Small intestine (tissue), 7 donors: ENCODE results near the gene PCDHB10. TPM values are rescaled to one million over a fixed set of nuclear protein-coding genes. Genes with fewer than 3 reads are reported as not detected.
"Not testable (repeated sequence)": the region's sequence is repeated elsewhere in the genome, so short reads cannot be mapped to it uniquely, and the experiment has no call there.

Experiments used
- DNase-seq, 2 donors: peaks; one replicate each; pipeline versions ENCODE4 v3.0.0 to v3.0.0-alpha.2; 2013
- FAIRE-seq: peaks from 2 replicates; lab custom pipeline; 2012; peaks lifted over from hg19 to GRCh38; lab: Jason Lieb, UNC
- H3K27ac ChIP-seq, 3 donors: one replicate each; pipeline ENCODE4 v1.5.1; 2013; ENCODE audit warnings: low read length in 2 of 3, mild to moderate bottlenecking in 2 of 3, control low read depth in 1 of 3, inconsistent platforms in 1 of 3, low read depth in 1 of 3, moderate library complexity in 1 of 3
- H3K27me3 ChIP-seq, 3 donors: one replicate each; pipeline ENCODE4 v1.6.1; 2013; ENCODE audit warnings: low read length in 3 of 3, inconsistent platforms in 1 of 3; ENCODE audit not compliant: control insufficient read depth in 3 of 3, insufficient read depth in 3 of 3
- H3K36me3 ChIP-seq, 3 donors: one replicate each; pipeline ENCODE4 v1.6.1; 2013; ENCODE audit warnings: low read length in 3 of 3, inconsistent platforms in 1 of 3, low read depth in 1 of 3, mild to moderate bottlenecking in 1 of 3, moderate library complexity in 1 of 3; ENCODE audit not compliant: control insufficient read depth in 3 of 3, insufficient read depth in 2 of 3
- H3K4me1 ChIP-seq, 3 donors: one replicate each; pipeline ENCODE4 v1.6.1; 2013; ENCODE audit warnings: low read length in 2 of 3, inconsistent platforms in 1 of 3, low read depth in 1 of 3, mild to moderate bottlenecking in 1 of 3, moderate library complexity in 1 of 3; ENCODE audit not compliant: control insufficient read depth in 3 of 3, insufficient read depth in 2 of 3
- H3K4me3 ChIP-seq, 3 donors: one replicate each; pipeline ENCODE4 v1.5.1; 2013; ENCODE audit warnings: low read length in 3 of 3, control low read depth in 1 of 3, inconsistent platforms in 1 of 3, low read depth in 1 of 3, mild to moderate bottlenecking in 1 of 3, moderate library complexity in 1 of 3
- H3K9me3 ChIP-seq, 2 donors: one replicate each; pipeline ENCODE4 v1.6.1; 2013; ENCODE audit warnings: low read depth in 1 of 2, low read length in 1 of 2; ENCODE audit not compliant: control insufficient read depth in 2 of 2, insufficient read depth in 1 of 2
- WGBS, 3 donors: extraction: QIAGEN DNeasy Blood & Tissue Kit; methylation state at CpG; one replicate each; pipeline ENCODE4 v1.1.7; 2013; 5-methylcytosine and 5-hydroxymethylcytosine counted together
- polyA plus RNA-seq, 4 donors: library from polyadenylated mRNA; stranded (reverse) in 3 of 4; unstranded in 1 of 4; fragments of 200-250 nt in 3 of 4; fragments of 120-200 nt in 1 of 4; gene quantifications; one replicate each; pipeline versions ENCODE4 v1.2.1 to v1.2.3, GENCODE V29; 2013
- donor health status: healthy with polysubstance abuse.
- donor health status: control.
- donor health status: control.
- donor health status: Bipolar disorder and iron deficiency.
- donor health status: healthy.

Gene PCDHB10
- polyA plus RNA-seq, 4 donors = 1.1 to 1.3 TPM; not detected in 2

GRCh38 chr5:141215504-141215903, 23.4 kb downstream of the PCDHB10 start:
- not testable (repeated sequence) for H3K36me3 ChIP-seq, FAIRE-seq, DNase-seq, H3K27ac ChIP-seq, H3K4me3 ChIP-seq, H3K4me1 ChIP-seq, H3K27me3 ChIP-seq
- peaks cover 1 to 22% of the 10 kb centered on the region in 2 donors for H3K9me3 ChIP-seq
- whole genome bisulfite sequencing, 3 donors = 43 to 60% (median 59%) methylated on average over 25 to 37 of the region's 40 CpGs

- WGBS, 3 donors = 41 to 65% (median 48%) methylated on average over 5 to 20 of the region's 26 CpGs
- not testable (repeated sequence) for H3K27me3 ChIP-seq, FAIRE-seq
These were observed 23.9 kb downstream of the PCDHB10 start for GRCh38 chr5:141216035-141216434.

GRCh38 chr5:141223112-141223783, 31.1 kb downstream of the PCDHB10 start, which contains the start of gene PCDHB14:
PCDHB14 (plus strand) TSS chr5:141223343; CDS start chr5:141223506, 163 bp downstream.
- H3K4me3 ChIP-seq = peak within 1 kb of the TSS in 1 of 3 donors; percentile 15
- DNase-seq = peak in 1 of 2 donors; percentile 4
- no peak for FAIRE-seq
- no peaks in the 10 kb centered on the region for H3K36me3 ChIP-seq
- H3K9me3 ChIP-seq = peaks cover 0 to 30% of the 10 kb centered on the region in 2 donors
- H3K4me1 ChIP-seq = no peaks in the 10 kb centered on the region
- WGBS, 3 donors = 25 to 34% (median 28%) methylated on average over 15 of the region's 15 CpGs
- no peak within 1 kb of the TSS for H3K27ac ChIP-seq
- no peaks in the 10 kb centered on the region for H3K27me3 ChIP-seq

More at GRCh38 chr5:141216035-141216434, 23.9 kb downstream of the PCDHB10 start:
- DNase-seq, H3K4me1 ChIP-seq, H3K27ac ChIP-seq, H3K4me3 ChIP-seq, H3K36me3 ChIP-seq: not testable (repeated sequence)
- peaks cover 1 to 20% of the 10 kb centered on the region in 2 donors for H3K9me3 ChIP-seq

GRCh38 chr5:141224844-141225243, 32.7 kb downstream of the PCDHB10 start:
- DNase-seq, H3K27me3 ChIP-seq, H3K27ac ChIP-seq, FAIRE-seq, H3K36me3 ChIP-seq, H3K4me1 ChIP-seq, H3K4me3 ChIP-seq: not testable (repeated sequence)
- WGBS, 3 donors = 31 to 56% (median 45%) methylated on average over 26 to 35 of the region's 40 CpGs
- peaks cover 0 to 23% of the 10 kb centered on the region in 2 donors for H3K9me3 ChIP-seq

- FAIRE-seq, H3K4me3 ChIP-seq, H3K4me1 ChIP-seq, H3K27ac ChIP-seq, H3K27me3 ChIP-seq, DNase-seq, H3K36me3 ChIP-seq: not testable (repeated sequence)
- WGBS, 3 donors = 36 to 43% (median 40%) methylated on average over 12 to 27 of the region's 30 CpGs
- peaks cover 0 to 23% of the 10 kb centered on the region in 2 donors for H3K9me3 ChIP-seq
These were observed 33.3 kb downstream of the PCDHB10 start for GRCh38 chr5:141225421-141225820.

- WGBS, 3 donors = 11 to 24% (median 21%) methylated on average over 15 of the region's 15 CpGs
- no peak overlapping the region for H3K4me3 ChIP-seq
These were observed 42.0 kb downstream of the PCDHB10 start for GRCh38 chr5:141234109-141234667.

GRCh38 chr5:141235922-141236321, 43.8 kb downstream of the PCDHB10 start:
- H3K36me3 ChIP-seq, DNase-seq, FAIRE-seq, H3K27me3 ChIP-seq, H3K27ac ChIP-seq, H3K4me1 ChIP-seq, H3K4me3 ChIP-seq: not testable (repeated sequence)
- 33 to 59% (median 52%) methylated on average over 39 to 40 of the region's 40 CpGs for WGBS, 3 donors
- H3K9me3 ChIP-seq = peaks cover 2 to 43% of the 10 kb centered on the region in 2 donors

More at GRCh38 chr5:141234109-141234667, 42.0 kb downstream of the PCDHB10 start:
- H3K4me1 ChIP-seq = no peaks in the 10 kb centered on the region
- peak in 1 of 2 donors; percentile 2 for DNase-seq
- FAIRE-seq = no peak
- no peak overlapping the region for H3K27ac ChIP-seq
- H3K36me3 ChIP-seq = no peaks in the 10 kb centered on the region
- H3K27me3 ChIP-seq = no peaks in the 10 kb centered on the region
- H3K9me3 ChIP-seq = peaks cover 0 to 33% of the 10 kb centered on the region in 2 donors

- WGBS, 3 donors = 24 to 49% (median 43%) methylated on average over 19 to 32 of the region's 32 CpGs
- peaks cover 2 to 47% of the 10 kb centered on the region in 2 donors for H3K9me3 ChIP-seq
These were observed 44.6 kb downstream of the PCDHB10 start for GRCh38 chr5:141236516-141237313.

More at GRCh38 chr5:141236516-141237313, 44.6 kb downstream of the PCDHB10 start:
- Histone ChIP-seq H3K4me3 (no peak overlapping the region), H3K27me3 (no peaks in the 10 kb centered on the region), H3K27ac (no peak overlapping the region), H3K4me1 (no peaks in the 10 kb centered on the region), H3K36me3 (no peaks in the 10 kb centered on the region)
- no peak for FAIRE-seq
- no peak for DNase-seq
